Nephron (organoid): ENCODE measurements around the gene CDH4.
A peak's percentile ranks its signal among the peaks of the same experiment; 100 is the strongest.

Experiments used
- H3K27ac Mint-ChIP-seq, 3 experiments: 2 replicates each; pipeline ENCODE4 v1.8.0; 2020; ENCODE audit warnings: mixed read lengths in 3 of 3, mild to moderate bottlenecking in 2 of 3, moderate library complexity in 1 of 3
- H3K27me3 Mint-ChIP-seq: 2 replicates; pipeline ENCODE4 v1.8.0; 2021; ENCODE audit warnings: low read depth, mild to moderate bottlenecking, moderate library complexity, mixed read lengths
- H3K36me3 Mint-ChIP-seq: 2 replicates; pipeline ENCODE4 v1.8.0; 2020; ENCODE audit warnings: low read depth, mixed read lengths
- H3K4me1 Mint-ChIP-seq: 2 replicates; pipeline ENCODE4 v1.8.0; 2020; ENCODE audit warnings: mixed read lengths
- H3K4me3 Mint-ChIP-seq, 3 experiments: 2 replicates each; pipeline ENCODE4 v1.8.0; 2020; ENCODE audit warnings: mild to moderate bottlenecking in 3 of 3, mixed read lengths in 3 of 3, moderate library complexity in 2 of 3
- H3K9me3 Mint-ChIP-seq: 2 replicates; pipeline ENCODE4 v1.8.0; 2020; ENCODE audit warnings: mixed read lengths
- CTCF ChIP-seq, 3 experiments: fragments of 200-600 bp; sonication (generic); IDR thresholded peaks; one replicate each; pipeline ENCODE4 v1.5.0; 2021; ENCODE audit warnings: antibody characterized with exemption in 3 of 3; ENCODE audit not compliant: unreplicated experiment in 3 of 3

Gene CDH4

GRCh38 chr20:61438285-61438684 lies 186.2 kb downstream of the CDH4 start:
- H3K27me3 Mint-ChIP-seq: peaks cover 41% of the 10 kb centered on the region
- no peaks in the 10 kb centered on the region for H3K36me3 Mint-ChIP-seq
- no peak overlapping the region for H3K4me3 Mint-ChIP-seq
- no peak for TF ChIP-seq CTCF (IDR thresholded peaks at IDR 0.05; ENCODE audit: unreplicated experiment in 3 of 3)
- H3K4me1 Mint-ChIP-seq: peaks cover 42% of the 10 kb centered on the region
- peak overlapping the region in 1 of 3 experiments; percentile 21 for H3K27ac Mint-ChIP-seq
- no peaks in the 10 kb centered on the region for H3K9me3 Mint-ChIP-seq

- TF ChIP-seq CTCF (IDR thresholded peaks at IDR 0.05; ENCODE audit: unreplicated experiment in 3 of 3): no peak
- H3K4me1 Mint-ChIP-seq: peaks cover 39% of the 10 kb centered on the region
- no peaks in the 10 kb centered on the region for H3K36me3 Mint-ChIP-seq
- H3K27me3 Mint-ChIP-seq: peaks cover 31% of the 10 kb centered on the region
- no peak overlapping the region for H3K27ac Mint-ChIP-seq
- no peak overlapping the region for H3K4me3 Mint-ChIP-seq
- no peaks in the 10 kb centered on the region for H3K9me3 Mint-ChIP-seq
Observed at GRCh38 chr20:61439251-61439650, 187.2 kb downstream of the CDH4 start.

- H3K36me3 Mint-ChIP-seq: no peaks in the 10 kb centered on the region
- H3K9me3 Mint-ChIP-seq: no peaks in the 10 kb centered on the region
- TF ChIP-seq CTCF (IDR thresholded peaks at IDR 0.05; ENCODE audit: unreplicated experiment in 3 of 3): no peak
- no peak overlapping the region for H3K4me3 Mint-ChIP-seq
- no peak overlapping the region for H3K27ac Mint-ChIP-seq
- peaks cover 20% of the 10 kb centered on the region for H3K27me3 Mint-ChIP-seq
- peaks cover 29% of the 10 kb centered on the region for H3K4me1 Mint-ChIP-seq
Observed at GRCh38 chr20:61440548-61441055, 188.5 kb downstream of the CDH4 start.

GRCh38 chr20:61441537-61441936 lies 189.5 kb downstream of the CDH4 start:
- Mint-ChIP-seq H3K36me3 (no peaks in the 10 kb centered on the region), H3K4me1 (peaks cover 22% of the 10 kb centered on the region), H3K9me3 (no peaks in the 10 kb centered on the region), H3K27me3 (peaks cover 15% of the 10 kb centered on the region), H3K27ac (no peak overlapping the region), H3K4me3 (no peak overlapping the region)
- no peak for TF ChIP-seq CTCF (IDR thresholded peaks at IDR 0.05; ENCODE audit: unreplicated experiment in 3 of 3)

- H3K36me3 Mint-ChIP-seq: no peaks in the 10 kb centered on the region
- H3K9me3 Mint-ChIP-seq: no peaks in the 10 kb centered on the region
- H3K4me3 Mint-ChIP-seq: no peak overlapping the region
- no peak for TF ChIP-seq CTCF (IDR thresholded peaks at IDR 0.05; ENCODE audit: unreplicated experiment in 3 of 3)
- peaks cover 8% of the 10 kb centered on the region for H3K27me3 Mint-ChIP-seq
- peaks cover 15% of the 10 kb centered on the region for H3K4me1 Mint-ChIP-seq
- no peak overlapping the region for H3K27ac Mint-ChIP-seq
Observed at GRCh38 chr20:61442075-61442670, 190.1 kb downstream of the CDH4 start.

GRCh38 chr20:61442718-61443117 lies 190.7 kb downstream of the CDH4 start:
- Mint-ChIP-seq H3K9me3 (no peaks in the 10 kb centered on the region), H3K4me3 (no peak overlapping the region), H3K4me1 (peaks cover 11% of the 10 kb centered on the region), H3K27ac (no peak overlapping the region), H3K36me3 (no peaks in the 10 kb centered on the region), H3K27me3 (peaks cover 3% of the 10 kb centered on the region)
- no peak for TF ChIP-seq CTCF (IDR thresholded peaks at IDR 0.05; ENCODE audit: unreplicated experiment in 3 of 3)
